Measurements from ENCODE around the gene TMEM95. TPM values are rescaled to one million over a fixed set of nuclear protein-coding genes. Genes with fewer than 3 reads are reported as not detected.
"Not testable (repeated sequence)": the region's sequence is repeated elsewhere in the genome, so short reads cannot be mapped to it uniquely, and the experiment has no call there.

TMEM95 gene
- total and polyA plus RNA-seq, 4 donors, result not detected

DNA sequence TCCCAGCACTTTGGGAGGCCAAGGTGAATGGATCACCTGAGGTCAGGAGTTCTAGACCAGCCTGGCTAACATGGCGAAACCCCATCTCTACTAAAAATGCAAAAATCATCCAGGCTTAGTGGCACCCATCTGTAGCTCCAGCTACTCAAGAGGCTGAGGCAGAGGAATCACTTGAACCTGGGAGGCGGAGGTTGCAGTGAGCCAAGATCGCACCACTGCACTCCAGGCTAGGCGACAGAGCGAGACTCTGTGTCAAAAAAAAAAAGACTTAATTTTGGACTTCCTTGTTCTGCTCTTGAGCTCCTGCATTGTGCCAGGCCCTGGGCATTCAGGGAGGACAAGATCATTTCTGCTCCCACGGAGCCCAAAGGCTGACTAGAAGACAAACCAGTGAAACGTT, 17.4 kb upstream of the TMEM95 start:
- H3K9ac ChIP-seq (ENCODE audit: low read depth in 1 of 2, low read length in 2 of 2); H3K4me1 ChIP-seq (ENCODE audit: control insufficient read depth in 4 of 4, insufficient read depth in 4 of 4, low read length in 3 of 4); H3K27ac ChIP-seq (ENCODE audit: low read depth in 1 of 2, low read length in 2 of 2); H3K9me3 ChIP-seq (ENCODE audit: control insufficient read depth in 4 of 4, low read length in 3 of 4); H3K36me3 ChIP-seq (ENCODE audit: control insufficient read depth in 4 of 4, insufficient read depth in 3 of 4, low read depth in 1 of 4, low read length in 3 of 4); H3K27me3 ChIP-seq (ENCODE audit: control insufficient read depth in 4 of 4, insufficient read depth in 4 of 4, low read length in 3 of 4); DNase-seq (ENCODE audit: low spot score); H3K4me3 ChIP-seq (ENCODE audit: low read depth in 1 of 3, low read length in 3 of 3): not testable (repeated sequence)
- WGBS, result 70% methylated on average over 7 of the region's 7 CpGs

GRCh38 chr17:7340179-7340578, 14.8 kb upstream of the TMEM95 start:
- H3K36me3 ChIP-seq (ENCODE audit: control insufficient read depth in 4 of 4, insufficient read depth in 3 of 4, low read depth in 1 of 4, low read length in 3 of 4), result no peaks in the 10 kb centered on the region
- no peak overlapping the region for H3K4me3 ChIP-seq (ENCODE audit: low read depth in 1 of 3, low read length in 3 of 3)
- no peaks in the 10 kb centered on the region for H3K4me1 ChIP-seq (ENCODE audit: control insufficient read depth in 4 of 4, insufficient read depth in 4 of 4, low read length in 3 of 4)
- H3K27me3 ChIP-seq (ENCODE audit: control insufficient read depth in 4 of 4, insufficient read depth in 4 of 4, low read length in 3 of 4), result no peaks in the 10 kb centered on the region
- H3K27ac ChIP-seq (ENCODE audit: low read depth in 1 of 2, low read length in 2 of 2), result no peak overlapping the region
- no peak for DNase-seq (ENCODE audit: low spot score)
- TF ChIP-seq JUND (IDR thresholded peaks at IDR 0.05) (no peak), EGR1 (IDR thresholded peaks at IDR 0.05; ENCODE audit: low read depth in 2 of 2) (no peak), FOXA1 (IDR thresholded peaks at IDR 0.05) (no peak), RXRA (IDR thresholded peaks at IDR 0.05) (no peak), ZBTB33 (IDR thresholded peaks at IDR 0.05) (no peak), MAX (IDR thresholded peaks at IDR 0.05) (no peak), HNF4A (conservative IDR thresholded peaks at IDR 0.05) (no peak), ATF3 (IDR thresholded peaks at IDR 0.05) (no peak), NR2F2 (IDR thresholded peaks at IDR 0.05) (no peak), GABPA (IDR thresholded peaks at IDR 0.05 in 1 of 2, conservative IDR thresholded peaks at IDR 0.05 in 1 of 2) (no peak), RAD21 (IDR thresholded peaks at IDR 0.05) (no peak), TAF1 (conservative IDR thresholded peaks at IDR 0.05) (no peak), REST (IDR thresholded peaks at IDR 0.05) (no peak)
- no peaks in the 10 kb centered on the region for H3K9me3 ChIP-seq (ENCODE audit: control insufficient read depth in 4 of 4, low read length in 3 of 4)
- no peak overlapping the region for H3K9ac ChIP-seq (ENCODE audit: low read depth in 1 of 2, low read length in 2 of 2)
- 78% methylated on average over 2 of the region's 2 CpGs for WGBS

GRCh38 chr17:7341842-7342241, 13.1 kb upstream of the TMEM95 start:
- no peak overlapping the region for H3K9ac ChIP-seq (ENCODE audit: low read depth in 1 of 2, low read length in 2 of 2)
- no peaks in the 10 kb centered on the region for H3K36me3 ChIP-seq (ENCODE audit: control insufficient read depth in 4 of 4, insufficient read depth in 3 of 4, low read depth in 1 of 4, low read length in 3 of 4)
- no peak overlapping the region for H3K27ac ChIP-seq (ENCODE audit: low read depth in 1 of 2, low read length in 2 of 2)
- H3K4me1 ChIP-seq (ENCODE audit: control insufficient read depth in 4 of 4, insufficient read depth in 4 of 4, low read length in 3 of 4), result no peaks in the 10 kb centered on the region
- H3K4me3 ChIP-seq (ENCODE audit: low read depth in 1 of 3, low read length in 3 of 3), result no peak overlapping the region
- no peak for DNase-seq (ENCODE audit: low spot score)
- H3K27me3 ChIP-seq (ENCODE audit: control insufficient read depth in 4 of 4, insufficient read depth in 4 of 4, low read length in 3 of 4), result no peaks in the 10 kb centered on the region
- 94% methylated on average over 13 of the region's 13 CpGs for WGBS
- no peaks in the 10 kb centered on the region for H3K9me3 ChIP-seq (ENCODE audit: control insufficient read depth in 4 of 4, low read length in 3 of 4)
- TF ChIP-seq NR2F2 (IDR thresholded peaks at IDR 0.05) (no peak), TAF1 (conservative IDR thresholded peaks at IDR 0.05) (no peak), RAD21 (IDR thresholded peaks at IDR 0.05) (no peak), EGR1 (IDR thresholded peaks at IDR 0.05; ENCODE audit: low read depth in 2 of 2) (no peak), CTCF (IDR thresholded peaks at IDR 0.05; ENCODE audit: low read depth, low read length, missing input control) (no peak), SP1 (IDR thresholded peaks at IDR 0.05) (no peak), MAX (IDR thresholded peaks at IDR 0.05) (no peak), FOXA1 (IDR thresholded peaks at IDR 0.05) (no peak), RXRA (IDR thresholded peaks at IDR 0.05) (no peak), GABPA (IDR thresholded peaks at IDR 0.05 in 1 of 2, conservative IDR thresholded peaks at IDR 0.05 in 1 of 2) (no peak), ATF3 (IDR thresholded peaks at IDR 0.05) (no peak)
